ENCODE data around the gene C9orf78. TPM values are rescaled to one million over a fixed set of nuclear protein-coding genes. Genes with fewer than 3 reads are reported as not detected.
A peak's percentile ranks its signal among the peaks of the same experiment; 100 is the strongest.

The C9orf78 gene
- total and polyA plus RNA-seq, 9 of the 15 experiments (the other 6 are each of a cell fraction or from before 2014, with no cell fraction given) = 94.6 to 266 (median 202) TPM

- TF ChIP-seq, protein P1, sequence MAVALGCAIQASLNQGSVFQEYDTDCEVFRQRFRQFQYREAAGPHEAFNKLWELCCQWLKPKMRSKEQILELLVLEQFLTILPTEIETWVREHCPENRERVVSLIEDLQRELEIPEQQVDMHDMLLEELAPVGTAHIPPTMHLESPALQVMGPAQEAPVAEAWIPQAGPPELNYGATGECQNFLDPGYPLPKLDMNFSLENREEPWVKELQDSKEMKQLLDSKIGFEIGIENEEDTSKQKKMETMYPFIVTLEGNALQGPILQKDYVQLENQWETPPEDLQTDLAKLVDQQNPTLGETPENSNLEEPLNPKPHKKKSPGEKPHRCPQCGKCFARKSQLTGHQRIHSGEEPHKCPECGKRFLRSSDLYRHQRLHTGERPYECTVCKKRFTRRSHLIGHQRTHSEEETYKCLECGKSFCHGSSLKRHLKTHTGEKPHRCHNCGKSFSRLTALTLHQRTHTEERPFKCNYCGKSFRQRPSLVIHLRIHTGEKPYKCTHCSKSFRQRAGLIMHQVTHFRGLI (CRISPR knock-in tag; IDR thresholded peaks at IDR 0.05) = no peak
- TF ChIP-seq NFE2 (IDR thresholded peaks at IDR 0.05; ENCODE audit: low read depth) = no peak
- TF ChIP-seq, protein P2, sequence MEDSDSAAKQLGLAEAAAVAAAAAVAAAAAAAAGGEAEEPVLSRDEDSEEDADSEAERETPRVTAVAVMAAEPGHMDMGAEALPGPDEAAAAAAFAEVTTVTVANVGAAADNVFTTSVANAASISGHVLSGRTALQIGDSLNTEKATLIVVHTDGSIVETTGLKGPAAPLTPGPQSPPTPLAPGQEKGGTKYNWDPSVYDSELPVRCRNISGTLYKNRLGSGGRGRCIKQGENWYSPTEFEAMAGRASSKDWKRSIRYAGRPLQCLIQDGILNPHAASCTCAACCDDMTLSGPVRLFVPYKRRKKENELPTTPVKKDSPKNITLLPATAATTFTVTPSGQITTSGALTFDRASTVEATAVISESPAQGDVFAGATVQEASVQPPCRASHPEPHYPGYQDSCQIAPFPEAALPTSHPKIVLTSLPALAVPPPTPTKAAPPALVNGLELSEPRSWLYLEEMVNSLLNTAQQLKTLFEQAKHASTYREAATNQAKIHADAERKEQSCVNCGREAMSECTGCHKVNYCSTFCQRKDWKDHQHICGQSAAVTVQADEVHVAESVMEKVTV (CRISPR knock-in tag; IDR thresholded peaks at IDR 0.05) = peak; percentile 26; the same call in 1 of the 2 replicates
- peak; percentile 94 for TF ChIP-seq SPI1 (IDR thresholded peaks at IDR 0.05; ENCODE audit: borderline replicate concordance, low read depth, low read length)
- TF ChIP-seq CBX8 (IDR thresholded peaks at IDR 0.05; ENCODE audit: borderline replicate concordance, extremely low read depth, low read depth, low read length, poor library complexity, severe bottlenecking) = no peak
- peak; percentile 55; the same call in 1 of the 2 replicates for TF ChIP-seq BHLHE40 (IDR thresholded peaks at IDR 0.05; ENCODE audit: low read length)
- peak; percentile 62; the same call in 1 of the 2 replicates for TF ChIP-seq TCFL5 (CRISPR knock-in tag; conservative IDR thresholded peaks at IDR 0.05)
- TF ChIP-seq KDM5B (IDR thresholded peaks at IDR 0.05; ENCODE audit: insufficient replicate concordance, low read depth, low read length) = peak; percentile 92
- 0 out of 2 replicates have a peak, but pooled peaks have one; percentile 52 for TF ChIP-seq ZFPM2 (CRISPR knock-in tag; IDR thresholded peaks at IDR 0.05)
- TF ChIP-seq TEAD1 (CRISPR knock-in tag; IDR thresholded peaks at IDR 0.05) = peak in 1 of 2 experiments; percentile 37; a peak in 1 of 4 replicates
- TF ChIP-seq, protein P3, sequence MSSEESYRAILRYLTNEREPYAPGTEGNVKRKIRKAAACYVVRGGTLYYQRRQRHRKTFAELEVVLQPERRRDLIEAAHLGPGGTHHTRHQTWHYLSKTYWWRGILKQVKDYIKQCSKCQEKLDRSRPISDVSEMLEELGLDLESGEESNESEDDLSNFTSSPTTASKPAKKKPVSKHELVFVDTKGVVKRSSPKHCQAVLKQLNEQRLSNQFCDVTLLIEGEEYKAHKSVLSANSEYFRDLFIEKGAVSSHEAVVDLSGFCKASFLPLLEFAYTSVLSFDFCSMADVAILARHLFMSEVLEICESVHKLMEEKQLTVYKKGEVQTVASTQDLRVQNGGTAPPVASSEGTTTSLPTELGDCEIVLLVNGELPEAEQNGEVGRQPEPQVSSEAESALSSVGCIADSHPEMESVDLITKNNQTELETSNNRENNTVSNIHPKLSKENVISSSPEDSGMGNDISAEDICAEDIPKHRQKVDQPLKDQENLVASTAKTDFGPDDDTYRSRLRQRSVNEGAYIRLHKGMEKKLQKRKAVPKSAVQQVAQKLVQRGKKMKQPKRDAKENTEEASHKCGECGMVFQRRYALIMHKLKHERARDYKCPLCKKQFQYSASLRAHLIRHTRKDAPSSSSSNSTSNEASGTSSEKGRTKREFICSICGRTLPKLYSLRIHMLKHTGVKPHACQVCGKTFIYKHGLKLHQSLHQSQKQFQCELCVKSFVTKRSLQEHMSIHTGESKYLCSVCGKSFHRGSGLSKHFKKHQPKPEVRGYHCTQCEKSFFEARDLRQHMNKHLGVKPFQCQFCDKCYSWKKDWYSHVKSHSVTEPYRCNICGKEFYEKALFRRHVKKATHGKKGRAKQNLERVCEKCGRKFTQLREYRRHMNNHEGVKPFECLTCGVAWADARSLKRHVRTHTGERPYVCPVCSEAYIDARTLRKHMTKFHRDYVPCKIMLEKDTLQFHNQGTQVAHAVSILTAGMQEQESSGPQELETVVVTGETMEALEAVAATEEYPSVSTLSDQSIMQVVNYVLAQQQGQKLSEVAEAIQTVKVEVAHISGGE (CRISPR knock-in tag; IDR thresholded peaks at IDR 0.05) = 0 out of 6 replicates have a peak, but pooled peaks of 1 of the 3 experiments have one; percentile 2
- TF ChIP-seq, protein P4, sequence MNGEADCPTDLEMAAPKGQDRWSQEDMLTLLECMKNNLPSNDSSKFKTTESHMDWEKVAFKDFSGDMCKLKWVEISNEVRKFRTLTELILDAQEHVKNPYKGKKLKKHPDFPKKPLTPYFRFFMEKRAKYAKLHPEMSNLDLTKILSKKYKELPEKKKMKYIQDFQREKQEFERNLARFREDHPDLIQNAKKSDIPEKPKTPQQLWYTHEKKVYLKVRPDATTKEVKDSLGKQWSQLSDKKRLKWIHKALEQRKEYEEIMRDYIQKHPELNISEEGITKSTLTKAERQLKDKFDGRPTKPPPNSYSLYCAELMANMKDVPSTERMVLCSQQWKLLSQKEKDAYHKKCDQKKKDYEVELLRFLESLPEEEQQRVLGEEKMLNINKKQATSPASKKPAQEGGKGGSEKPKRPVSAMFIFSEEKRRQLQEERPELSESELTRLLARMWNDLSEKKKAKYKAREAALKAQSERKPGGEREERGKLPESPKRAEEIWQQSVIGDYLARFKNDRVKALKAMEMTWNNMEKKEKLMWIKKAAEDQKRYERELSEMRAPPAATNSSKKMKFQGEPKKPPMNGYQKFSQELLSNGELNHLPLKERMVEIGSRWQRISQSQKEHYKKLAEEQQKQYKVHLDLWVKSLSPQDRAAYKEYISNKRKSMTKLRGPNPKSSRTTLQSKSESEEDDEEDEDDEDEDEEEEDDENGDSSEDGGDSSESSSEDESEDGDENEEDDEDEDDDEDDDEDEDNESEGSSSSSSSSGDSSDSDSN (IDR thresholded peaks at IDR 0.05; ENCODE audit: borderline replicate concordance in 1 of 2, low read depth in 2 of 2, low read length in 2 of 2) = peak; percentile 43 to 70; a peak in 2 of 4 replicates
- TF ChIP-seq ZNF586 (CRISPR knock-in tag; conservative IDR thresholded peaks at IDR 0.05) = peak; percentile 43
- 0 out of 2 replicates have a peak, but pooled peaks have one; percentile 73 for TF ChIP-seq ZNF133 (CRISPR knock-in tag; IDR thresholded peaks at IDR 0.05)
- TF ChIP-seq MTF1 (CRISPR knock-in tag; IDR thresholded peaks at IDR 0.05; ENCODE audit: borderline replicate concordance) = no peak
Observed at GRCh38 chr9:129884220-129885017, 49.3 kb upstream of the C9orf78 start (continued).
